ENCODE data around the gene KCNH4.
A peak's percentile ranks its signal among the peaks of the same experiment; 100 is the strongest.

KCNH4 gene

GRCh38 chr17:42135664-42136653 is 45.0 kb downstream of the KCNH4 start:
- no peak for DNase-seq

GRCh38 chr17:42135151-42135550 is 45.8 kb downstream of the KCNH4 start:
- DNase-seq, result no peak

GRCh38 chr17:42133461-42134041 is 47.4 kb downstream of the KCNH4 start:
- no peak for DNase-seq

- no peak for DNase-seq
Measured at GRCh38 chr17:42132941-42133340, 48.0 kb downstream of the KCNH4 start.

GRCh38 chr17:42131981-42132432 is 48.9 kb downstream of the KCNH4 start:
- no peak for DNase-seq

- DNase-seq, result no peak
Measured at GRCh38 chr17:42131232-42131631, 49.7 kb downstream of the KCNH4 start.

- no peak for DNase-seq
Measured at GRCh38 chr17:42130310-42130936, 50.5 kb downstream of the KCNH4 start.

GRCh38 chr17:42129109-42129837 is 51.7 kb downstream of the KCNH4 start:
- DNase-seq, result no peak

GRCh38 chr17:42127414-42127813 is 53.5 kb downstream of the KCNH4 start:
- no peak for DNase-seq

GRCh38 chr17:42126836-42127235 is 54.1 kb downstream of the KCNH4 start:
- no peak for DNase-seq

- DNase-seq, result no peak
Measured at GRCh38 chr17:42125565-42125964, 55.4 kb downstream of the KCNH4 start.

- no peak for DNase-seq
Measured at GRCh38 chr17:42124256-42124655, 56.7 kb downstream of the KCNH4 start.

GRCh38 chr17:42122371-42123303 is 58.3 kb downstream of the KCNH4 start, which contains the start of gene HSPB9:
HSPB9 (plus strand) TSS chr17:42122804; CDS start chr17:42122851, 47 bp downstream.
- peak; percentile 84 for DNase-seq

- DNase-seq, result peak; percentile 93
Measured at GRCh38 chr17:42120770-42121769, 59.9 kb downstream of the KCNH4 start, which contains the start of gene KAT2A. KAT2A (minus strand) TSS chr17:42121367; CDS start chr17:42121304, 63 bp downstream.

GRCh38 chr17:42120161-42120769 is 60.7 kb downstream of the KCNH4 start:
- DNase-seq, result peak; percentile 9

- DNase-seq, result no peak
Measured at GRCh38 chr17:42119301-42119700, 61.6 kb downstream of the KCNH4 start.

GRCh38 chr17:42118545-42118944 is 62.4 kb downstream of the KCNH4 start:
- no peak for DNase-seq

- no peak for DNase-seq
Measured at GRCh38 chr17:42118126-42118510, 62.8 kb downstream of the KCNH4 start.

GRCh38 chr17:42117397-42118125 is 63.4 kb downstream of the KCNH4 start:
- no peak for DNase-seq
